HG02943 (cell line): ENCODE data around the gene DGKI.

Experiments used
- ATAC-seq: cut with Tn5 transposase; IDR thresholded peaks from one replicate; pipeline ENCODE4 v1.9.1; 2021; ENCODE audit warnings: mild to moderate bottlenecking, low read depth, moderate library complexity; ENCODE audit not compliant: unreplicated experiment

The DGKI gene

GRCh38 chr7:137873524-137873923 is 26.8 kb upstream of the DGKI start:
- ATAC-seq = no peak

- ATAC-seq = no peak
These were observed 24.6 kb upstream of the DGKI start for GRCh38 chr7:137871170-137871915.

- ATAC-seq = no peak
These were observed 23.9 kb upstream of the DGKI start for GRCh38 chr7:137870684-137871083.

GRCh38 chr7:137870078-137870477 is 23.3 kb upstream of the DGKI start:
- no peak for ATAC-seq

- ATAC-seq = no peak
These were observed 22.5 kb upstream of the DGKI start for GRCh38 chr7:137869260-137869659.

- ATAC-seq = no peak
These were observed 20.5 kb upstream of the DGKI start for GRCh38 chr7:137867289-137867688.

- ATAC-seq = no peak
These were observed 19.0 kb upstream of the DGKI start for GRCh38 chr7:137865764-137866163.

GRCh38 chr7:137862964-137863363 is 16.2 kb upstream of the DGKI start:
- ATAC-seq = no peak

GRCh38 chr7:137862358-137862757 is 15.6 kb upstream of the DGKI start:
- no peak for ATAC-seq

GRCh38 chr7:137860542-137860941 is 13.8 kb upstream of the DGKI start:
- ATAC-seq = no peak

- no peak for ATAC-seq
These were observed 6.3 kb upstream of the DGKI start for GRCh38 chr7:137853053-137853452.

- ATAC-seq = no peak
These were observed 5.3 kb upstream of the DGKI start for GRCh38 chr7:137852108-137852507.

- ATAC-seq = no peak
These were observed 4.5 kb upstream of the DGKI start for GRCh38 chr7:137850972-137851945.

GRCh38 chr7:137850571-137850970 is 3.8 kb upstream of the DGKI start:
- no peak for ATAC-seq

GRCh38 chr7:137848095-137848494 is 1.3 kb upstream of the DGKI start:
- no peak for ATAC-seq

GRCh38 chr7:137847568-137848050 is 835 bp upstream of the DGKI start:
- ATAC-seq = no peak

GRCh38 chr7:137846549-137846826 is 286 bp downstream of the DGKI start:
- ATAC-seq = no peak

GRCh38 chr7:137844677-137845425 is 1.9 kb downstream of the DGKI start:
- no peak for ATAC-seq

- no peak for ATAC-seq
These were observed 6.6 kb downstream of the DGKI start for GRCh38 chr7:137839903-137840779.

- ATAC-seq = no peak
These were observed 8.0 kb downstream of the DGKI start for GRCh38 chr7:137838706-137839315.
